Activated gamma-delta T cell treated with Interleukin-2 at 50 U/mL for 16 hours (primary cell): ENCODE measurements around the gene TCIRG1.
A peak's percentile ranks its signal among the peaks of the same experiment; 100 is the strongest.

Experiments used
- DNase-seq: peaks from one replicate; pipeline ENCODE4 v3.0.0-alpha.2; 2020

TCIRG1 gene

DNA sequence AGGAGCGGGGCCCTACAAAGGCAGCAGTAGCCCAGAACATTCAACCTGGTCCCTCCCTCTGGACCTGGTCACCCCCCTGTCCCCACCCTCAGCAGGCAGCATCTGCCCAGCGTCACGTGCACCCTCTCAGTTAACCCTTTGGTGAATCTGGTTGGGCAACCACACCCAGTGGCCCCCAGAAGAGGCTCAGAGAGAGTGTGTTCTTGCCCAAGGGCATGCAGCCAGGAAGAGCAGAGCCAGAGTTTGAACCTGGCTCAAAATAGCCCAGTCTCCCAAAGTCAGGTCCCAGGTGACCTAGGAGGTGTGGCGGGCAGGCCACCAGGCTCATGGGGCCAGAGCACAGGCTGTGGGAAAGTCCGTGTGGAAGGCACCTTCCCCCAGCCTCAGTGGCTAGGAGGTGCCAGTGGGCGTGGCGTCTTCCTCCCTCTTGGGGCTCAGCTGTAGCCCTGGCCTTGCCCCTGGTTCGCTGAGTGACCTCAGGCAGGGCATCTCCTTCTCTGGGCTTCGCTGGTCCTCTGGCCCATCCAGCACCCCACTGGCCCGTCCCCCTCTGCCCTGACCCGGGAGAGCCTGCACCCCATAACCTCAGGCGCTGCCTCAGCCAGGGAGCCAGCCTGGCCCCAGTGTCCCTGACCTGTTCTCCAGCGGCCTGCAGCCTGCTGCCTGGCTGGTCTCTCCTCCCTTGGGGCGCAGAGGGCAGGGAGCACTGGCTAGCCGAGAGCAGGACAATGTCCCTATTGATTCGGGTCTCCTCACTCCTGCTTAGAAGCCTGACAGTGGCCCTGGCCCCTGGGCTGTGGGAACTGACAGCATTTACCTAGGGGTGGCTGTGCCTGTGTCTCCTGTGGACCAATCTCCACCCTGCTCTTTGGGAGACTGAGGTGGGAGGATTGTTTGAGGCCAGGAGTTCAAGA is 21.7 kb upstream of the TCIRG1 start:
- DNase-seq: no peak

DNA sequence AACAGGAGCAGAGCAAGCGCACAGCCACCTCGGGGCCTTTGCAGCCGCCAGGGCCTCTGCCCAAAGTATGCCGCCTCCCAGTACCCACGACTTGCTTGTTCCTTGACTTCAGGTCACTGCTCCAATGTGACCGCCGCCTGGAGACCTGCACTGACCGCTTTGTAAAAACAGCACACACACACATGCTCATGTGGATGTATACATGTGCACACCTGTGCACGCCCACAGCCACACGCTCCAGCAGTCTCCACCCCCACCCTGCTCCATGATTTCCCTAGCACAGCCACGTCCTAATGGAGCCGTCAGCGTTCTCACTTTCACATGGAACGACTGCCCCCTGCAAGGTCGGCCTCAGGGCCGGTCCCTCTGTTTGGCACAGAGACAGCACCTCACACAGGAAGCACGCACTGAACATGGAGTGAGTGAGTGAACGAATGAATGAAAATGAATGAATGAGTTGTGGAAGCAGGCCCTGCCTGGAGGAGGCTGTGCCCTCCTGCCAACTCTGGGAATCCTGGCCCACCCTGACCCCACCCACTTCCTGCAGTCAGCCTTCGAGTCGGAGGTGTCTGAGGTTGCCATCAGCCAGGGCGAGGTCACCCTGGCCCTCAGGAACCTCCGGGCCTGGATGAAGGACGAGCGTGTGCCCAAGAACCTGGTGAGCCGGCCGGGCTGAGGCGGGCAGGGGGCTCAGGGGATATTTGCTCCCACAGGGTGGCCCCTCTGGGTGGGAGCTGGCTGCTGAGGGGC is 20.7 kb upstream of the TCIRG1 start:
- DNase-seq: no peak

- DNase-seq: no peak
Observed at GRCh38 chr11:68018730-68019190, 20.1 kb upstream of the TCIRG1 start.

GRCh38 chr11:68019486-68019885 is 19.3 kb upstream of the TCIRG1 start:
- DNase-seq: no peak

GRCh38 chr11:68020575-68020974 is 18.2 kb upstream of the TCIRG1 start:
- DNase-seq: no peak

- DNase-seq: no peak
Observed at GRCh38 chr11:68021167-68021787, 17.5 kb upstream of the TCIRG1 start.

DNA sequence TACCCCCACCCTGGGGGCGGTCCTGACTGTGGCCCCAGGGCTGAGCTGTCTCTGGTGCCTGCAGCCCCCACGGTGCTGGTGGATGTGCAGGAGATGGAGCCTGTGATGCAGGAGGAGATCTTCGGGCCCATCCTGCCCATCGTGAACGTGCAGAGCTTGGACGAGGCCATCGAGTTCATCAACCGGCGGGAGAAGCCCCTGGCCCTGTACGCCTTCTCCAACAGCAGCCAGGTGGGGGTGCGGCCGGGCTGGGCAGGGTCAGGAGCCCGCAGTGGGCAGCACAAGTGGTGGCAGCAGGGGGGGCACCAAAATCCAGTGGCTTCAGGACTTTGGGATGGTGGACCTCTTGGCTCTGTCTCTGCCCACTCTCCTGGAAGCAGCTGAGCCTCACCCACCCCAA is 16.3 kb upstream of the TCIRG1 start:
- DNase-seq: no peak

- DNase-seq: no peak
Observed at GRCh38 chr11:68024508-68024907, 14.3 kb upstream of the TCIRG1 start.

GRCh38 chr11:68025047-68025446 is 13.8 kb upstream of the TCIRG1 start:
- DNase-seq: no peak

DNA sequence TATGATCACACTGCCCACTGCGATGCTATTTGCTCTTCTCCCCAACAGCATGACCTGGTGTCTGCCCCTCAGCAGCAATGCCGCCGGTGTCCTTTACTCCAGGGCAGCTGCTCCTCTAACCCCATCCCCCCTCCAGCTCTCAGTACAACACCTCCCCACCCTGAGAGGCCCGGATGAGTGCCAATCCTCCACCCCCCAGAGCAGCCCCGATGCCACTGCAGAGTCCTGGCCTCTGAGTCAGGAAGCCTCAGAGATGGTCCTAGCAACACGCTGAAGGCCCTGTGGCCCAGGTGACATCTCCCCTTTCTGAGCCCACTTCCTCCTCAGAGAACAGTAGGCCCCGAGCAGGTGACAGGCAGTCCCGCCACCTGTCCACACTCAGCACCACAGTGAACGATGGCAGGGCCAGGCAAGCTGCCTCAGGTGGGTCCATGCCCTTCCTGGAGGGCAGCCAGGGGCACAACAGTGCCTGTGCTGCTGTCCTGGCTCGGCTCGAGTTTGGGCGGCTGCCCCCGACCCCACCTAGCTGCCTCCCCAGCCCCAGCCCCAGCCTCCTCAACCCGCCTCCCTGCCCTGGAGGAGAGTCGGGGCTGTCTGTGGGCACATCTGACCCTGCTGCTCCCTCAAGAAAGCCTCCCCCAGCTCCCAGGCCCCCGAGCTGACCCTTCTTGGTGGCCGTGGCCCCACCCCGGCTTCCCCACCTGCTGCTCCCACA is 12.3 kb upstream of the TCIRG1 start:
- no peak for DNase-seq

DNA sequence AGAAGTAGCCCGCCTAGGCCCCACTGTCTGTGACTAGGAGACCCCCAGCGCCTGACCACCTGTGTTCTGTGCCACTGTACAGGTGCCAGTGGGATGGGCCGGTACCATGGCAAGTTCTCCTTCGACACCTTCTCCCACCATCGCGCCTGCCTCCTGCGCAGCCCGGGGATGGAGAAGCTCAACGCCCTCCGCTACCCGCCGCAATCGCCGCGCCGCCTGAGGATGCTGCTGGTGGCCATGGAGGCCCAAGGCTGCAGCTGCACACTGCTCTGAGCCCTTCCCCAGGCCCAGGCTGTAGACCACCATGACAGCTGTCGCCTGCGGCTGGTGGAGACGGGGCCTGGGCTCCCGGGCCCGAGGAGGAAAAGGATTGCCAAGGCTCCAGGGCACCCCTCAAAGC is 11.2 kb upstream of the TCIRG1 start:
- no peak for DNase-seq

DNA sequence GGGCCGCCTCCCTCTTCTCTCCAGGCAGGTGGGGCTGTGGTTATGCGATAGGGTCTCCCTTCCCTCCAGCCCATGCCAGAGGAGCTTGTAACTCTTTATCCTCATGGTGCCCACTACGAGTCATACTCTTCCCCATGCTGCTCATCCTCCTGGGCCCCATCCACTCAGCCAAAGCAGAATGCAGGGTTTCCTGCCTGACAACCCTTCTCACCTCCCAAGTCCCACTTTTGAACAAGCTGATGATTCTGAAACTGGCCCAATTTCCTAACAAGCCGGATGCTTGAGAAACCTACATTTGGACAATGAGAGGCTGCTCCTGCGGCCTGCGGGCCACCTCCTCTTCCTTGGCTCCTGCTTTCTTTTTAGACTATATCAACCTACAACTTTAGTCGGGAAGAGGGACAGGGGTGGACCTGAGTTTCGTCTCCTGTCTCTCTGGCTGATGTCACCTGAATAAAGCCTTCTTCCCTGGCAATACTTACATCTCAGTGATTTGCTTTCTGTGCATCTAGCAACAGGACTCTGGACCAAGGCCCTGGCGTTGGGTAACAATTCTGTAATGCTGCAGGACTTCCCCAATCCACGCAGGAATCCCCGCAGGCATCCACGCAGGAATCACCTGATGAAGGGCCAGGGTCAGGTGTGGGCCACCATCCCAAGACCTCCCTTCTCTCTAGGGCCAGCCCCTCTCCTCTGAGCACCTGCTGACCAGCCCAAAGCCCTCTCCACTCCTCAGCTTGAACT is 9.9 kb upstream of the TCIRG1 start:
- DNase-seq: no peak

DNA sequence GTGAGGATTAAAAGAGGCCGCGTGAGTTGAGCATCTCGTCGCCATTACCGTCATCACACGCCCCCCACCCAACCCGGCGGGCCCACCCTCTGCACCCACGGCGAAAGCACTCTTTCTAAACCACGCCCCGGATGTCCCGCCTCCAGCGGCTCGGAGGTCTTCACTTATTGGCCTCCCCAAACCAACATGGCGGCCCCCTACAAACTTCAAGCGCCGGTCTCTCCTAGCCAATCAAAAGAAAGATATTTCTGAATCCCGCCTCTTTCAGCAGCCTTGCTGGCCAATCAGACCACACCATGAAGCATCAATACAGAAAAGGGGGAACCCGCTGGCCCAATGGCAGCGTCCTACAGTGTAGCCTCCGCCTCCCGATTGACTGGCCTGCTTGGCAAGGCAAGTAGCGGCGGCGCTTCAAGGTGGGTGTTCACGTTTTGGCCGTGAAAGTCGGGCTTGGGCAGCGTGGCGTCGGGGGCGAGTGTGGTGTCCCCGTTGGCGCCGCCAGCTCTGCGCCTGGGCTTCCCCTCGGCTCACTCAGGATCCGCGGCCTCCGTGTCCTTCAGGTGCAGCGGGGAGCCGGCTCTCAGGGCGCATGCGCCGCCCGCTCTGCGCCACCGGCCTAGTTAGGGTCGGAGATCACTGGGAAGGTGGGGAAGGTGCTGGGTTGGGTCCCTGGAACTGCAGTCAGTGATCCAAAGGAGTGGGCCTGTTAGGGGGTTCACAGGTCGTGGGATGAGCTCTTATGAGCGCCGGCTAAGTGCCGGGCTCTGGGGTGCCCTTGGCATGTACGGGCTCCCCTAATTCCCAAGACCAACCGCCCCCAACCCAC is 8.3 kb upstream of the TCIRG1 start, which contains the start of gene NDUFS8:
TSS of gene NDUFS8 (plus strand) at position 364 of the 826 bp plus-strand sequence. CDS start 1,471 bp downstream, outside the sequence.
- DNase-seq: peak; percentile 97

GRCh38 chr11:68031144-68031464 is 7.7 kb upstream of the TCIRG1 start:
- DNase-seq: no peak

DNA sequence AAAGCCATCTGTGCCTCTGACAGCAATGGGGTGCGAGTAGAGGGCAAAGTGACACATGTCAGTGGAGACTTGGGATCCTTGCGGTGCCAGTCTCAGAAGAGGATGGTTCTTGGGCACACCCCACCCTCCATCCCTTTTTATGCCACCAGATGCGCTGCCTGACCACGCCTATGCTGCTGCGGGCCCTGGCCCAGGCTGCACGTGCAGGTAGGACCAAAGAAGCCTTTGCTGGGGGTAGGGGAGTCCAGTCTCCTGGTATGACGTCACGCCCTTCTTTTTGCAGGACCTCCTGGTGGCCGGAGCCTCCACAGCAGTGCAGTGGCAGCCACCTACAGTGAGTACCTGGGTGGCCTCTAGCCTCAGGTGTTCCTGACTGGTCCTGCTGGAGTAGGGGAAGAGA is 6.8 kb upstream of the TCIRG1 start:
- no peak for DNase-seq

DNA sequence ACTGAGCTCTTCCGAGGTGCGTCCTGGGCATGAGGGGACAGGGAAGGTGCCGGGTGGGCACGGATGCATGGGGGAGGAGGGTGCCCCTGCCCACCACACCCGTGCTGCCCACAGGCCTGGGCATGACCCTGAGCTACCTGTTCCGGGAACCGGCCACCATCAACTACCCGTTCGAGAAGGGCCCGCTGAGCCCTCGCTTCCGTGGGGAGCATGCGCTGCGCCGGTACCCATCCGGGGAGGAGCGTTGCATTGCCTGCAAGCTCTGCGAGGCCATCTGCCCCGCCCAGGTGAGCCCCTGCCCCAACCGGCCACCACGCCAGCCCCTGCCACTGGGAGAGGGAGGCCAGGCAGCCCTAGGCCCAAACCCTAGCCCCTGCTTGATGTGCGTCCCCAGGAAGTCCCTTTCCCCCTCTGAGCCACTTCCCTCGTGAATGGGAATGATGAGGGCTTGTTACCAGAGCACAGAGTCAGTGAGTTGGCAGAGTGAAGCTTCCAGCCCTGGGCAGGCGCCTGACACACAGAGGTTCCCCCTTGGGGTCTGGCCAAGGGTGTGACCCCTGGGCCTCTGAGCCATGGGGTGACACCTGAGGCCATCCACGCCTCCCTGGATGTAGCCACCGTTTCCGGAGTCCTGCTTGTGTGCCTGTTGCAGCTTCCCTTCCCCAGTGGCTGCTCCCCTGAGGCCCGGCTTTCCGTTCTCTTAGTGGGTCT is 5.7 kb upstream of the TCIRG1 start:
- no peak for DNase-seq

DNA sequence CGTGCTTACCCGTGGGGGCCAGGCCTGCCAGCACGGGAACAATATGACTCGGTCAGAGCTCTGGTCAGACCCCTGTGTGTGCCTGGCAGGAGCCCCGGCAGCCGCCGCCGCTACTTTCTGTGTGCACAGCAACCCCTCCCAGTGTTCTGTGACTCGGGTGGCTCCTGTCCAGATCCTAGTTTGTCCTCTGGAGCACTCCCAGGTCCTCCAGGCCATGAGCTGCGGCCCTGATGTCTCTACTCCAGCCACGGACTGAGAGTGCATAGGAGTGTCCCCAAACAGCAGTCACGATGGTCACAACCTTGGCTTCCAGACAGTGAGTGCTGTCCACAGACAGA is 5.1 kb upstream of the TCIRG1 start:
- no peak for DNase-seq

GRCh38 chr11:68035266-68035876 is 3.5 kb upstream of the TCIRG1 start:
- DNase-seq: no peak

DNA sequence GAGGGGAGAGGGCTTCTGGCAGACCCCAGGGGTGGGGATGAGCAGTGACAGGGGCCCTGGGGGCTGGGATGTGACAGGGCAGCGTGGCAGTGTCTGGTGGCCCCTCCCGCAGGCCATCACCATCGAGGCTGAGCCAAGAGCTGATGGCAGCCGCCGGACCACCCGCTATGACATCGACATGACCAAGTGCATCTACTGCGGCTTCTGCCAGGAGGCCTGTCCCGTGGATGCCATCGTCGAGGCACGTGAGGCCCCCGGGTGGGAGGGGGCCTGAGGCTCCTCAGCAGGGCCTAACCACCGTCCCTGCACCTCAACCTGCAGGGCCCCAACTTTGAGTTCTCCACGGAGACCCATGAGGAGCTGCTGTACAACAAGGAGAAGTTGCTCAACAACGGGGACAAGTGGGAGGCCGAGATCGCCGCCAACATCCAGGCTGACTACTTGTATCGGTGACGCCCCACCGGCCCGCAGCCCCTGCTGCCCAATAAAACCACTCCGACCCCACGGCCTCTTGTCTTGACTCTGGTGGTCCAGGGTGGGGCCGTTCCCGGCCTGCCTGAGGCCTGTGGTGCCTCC is 2.6 kb upstream of the TCIRG1 start:
- DNase-seq: no peak

- no peak for DNase-seq
Observed at GRCh38 chr11:68036717-68037239, 2.0 kb upstream of the TCIRG1 start.
